A673 (cell line): ENCODE measurements around the gene TMEM220. TPM values are rescaled to one million over a fixed set of nuclear protein-coding genes. Genes with fewer than 3 reads are reported as not detected.

Source experiments
- BruUV-seq: library from RNA; stranded (reverse); fragments of 400-500 nt; replicated peaks from 2 replicates; lab custom pipeline; 2021; lab: Mats Ljungman, UMichigan
- CTCF ChIA-PET: fragments of 300-600 bp; sonication (Branson Sonifier 250); formaldehyde crosslinking; loops from one replicate; lab custom pipeline; 2022; ENCODE audit warnings: antibody characterized with exemption; lab: Charles Lee
- POLR2A ChIA-PET: fragments of 300-600 bp; sonication (Branson Sonifier 250); formaldehyde crosslinking; loops from one replicate; lab custom pipeline; 2022; ENCODE audit warnings: antibody characterized with exemption; ENCODE audit not compliant: low non-redundant PET; lab: Charles Lee
- DNase-seq: peaks from one replicate; pipeline ENCODE4 v3.0.0-alpha.2; 2015; ENCODE audit warnings: low spot score
- H3K27ac ChIP-seq: fragments of 200-600 bp; sonication (generic); 2 replicates; pipeline ENCODE4 v1.5.1; 2016; ENCODE audit warnings: mixed run types, low read depth, mild to moderate bottlenecking, mixed read lengths, antibody characterized with exemption, low read length; ENCODE audit not compliant: poor library complexity, severe bottlenecking
- H3K27me3 ChIP-seq: fragments of 200-600 bp; sonication (generic); replicated peaks from 2 replicates; pipeline ENCODE4 v1.6.1; 2017; ENCODE audit warnings: mixed run types, low read depth, mild to moderate bottlenecking, mixed read lengths, antibody characterized with exemption, low read length; ENCODE audit not compliant: insufficient read depth, poor library complexity
- H3K36me3 ChIP-seq: fragments of 200-600 bp; sonication (generic); 2 replicates; pipeline ENCODE4 v1.6.1; 2016; ENCODE audit warnings: mixed run types, mild to moderate bottlenecking, mixed read lengths, antibody characterized with exemption, low read length; ENCODE audit not compliant: insufficient read depth, poor library complexity, severe bottlenecking
- H3K4me1 ChIP-seq: fragments of 200-600 bp; sonication (generic); 2 replicates; pipeline ENCODE4 v1.6.1; 2017; ENCODE audit warnings: mixed run types, mild to moderate bottlenecking, mixed read lengths, antibody characterized with exemption, low read length; ENCODE audit not compliant: insufficient read depth, poor library complexity, severe bottlenecking
- H3K4me3 ChIP-seq: fragments of 200-600 bp; sonication (generic); 2 replicates; pipeline ENCODE4 v1.5.1; 2016; ENCODE audit warnings: low read depth, mixed run types, mild to moderate bottlenecking, mixed read lengths, low read length; ENCODE audit not compliant: poor library complexity, severe bottlenecking
- H3K9me3 ChIP-seq: fragments of 200-600 bp; sonication (generic); 2 replicates; pipeline ENCODE4 v1.6.1; 2016; ENCODE audit warnings: mixed run types, low read depth, mild to moderate bottlenecking, mixed read lengths, antibody characterized with exemption, low read length; ENCODE audit not compliant: poor library complexity, severe bottlenecking
- EZH2 ChIP-seq: fragments of 200-600 bp; sonication (generic); IDR thresholded peaks from 2 replicates; pipeline ENCODE4 v1.6.1; 2017; ENCODE audit warnings: borderline replicate concordance, low read depth, mild to moderate bottlenecking, mixed read lengths, antibody characterized with exemption, low read length; ENCODE audit not compliant: poor library complexity, severe bottlenecking
- intact Hi-C: fragments of 100-400 bp; cut with micrococcal nuclease; formaldehyde crosslinking; loops from one replicate; pipeline ENCODE4 v1.10.0; 2022; ENCODE audit not compliant: unreplicated experiment
- total RNA-seq: library from RNA; stranded (reverse); gene quantifications from 2 replicates; pipeline ENCODE4 v1.2.3, GENCODE V29; 2021
- TF ChIP-seq, protein P1 (sequence below): fragments of 300-800, 200-600 bp; sonication (generic); conservative IDR thresholded peaks from 2 replicates; pipeline ENCODE4 v1.5.1; 2017; ENCODE audit warnings: low read depth, mild to moderate bottlenecking, antibody characterized with exemption, low read length, moderate library complexity, mixed read lengths

The TMEM220 gene
- total RNA-seq, 1 experiment from 2014 or later, result 0.11 TPM

GRCh38 chr17:10687499-10687898 lies 42.3 kb downstream of the TMEM220 start:
- POLR2A ChIA-PET, result no interaction called here
- intact Hi-C loops, result no loop called here
- no peak for DNase-seq
- H3K4me3 ChIP-seq, result no peak overlapping the region
- no peak for TF ChIP-seq EZH2
- TF ChIP-seq, protein P1, sequence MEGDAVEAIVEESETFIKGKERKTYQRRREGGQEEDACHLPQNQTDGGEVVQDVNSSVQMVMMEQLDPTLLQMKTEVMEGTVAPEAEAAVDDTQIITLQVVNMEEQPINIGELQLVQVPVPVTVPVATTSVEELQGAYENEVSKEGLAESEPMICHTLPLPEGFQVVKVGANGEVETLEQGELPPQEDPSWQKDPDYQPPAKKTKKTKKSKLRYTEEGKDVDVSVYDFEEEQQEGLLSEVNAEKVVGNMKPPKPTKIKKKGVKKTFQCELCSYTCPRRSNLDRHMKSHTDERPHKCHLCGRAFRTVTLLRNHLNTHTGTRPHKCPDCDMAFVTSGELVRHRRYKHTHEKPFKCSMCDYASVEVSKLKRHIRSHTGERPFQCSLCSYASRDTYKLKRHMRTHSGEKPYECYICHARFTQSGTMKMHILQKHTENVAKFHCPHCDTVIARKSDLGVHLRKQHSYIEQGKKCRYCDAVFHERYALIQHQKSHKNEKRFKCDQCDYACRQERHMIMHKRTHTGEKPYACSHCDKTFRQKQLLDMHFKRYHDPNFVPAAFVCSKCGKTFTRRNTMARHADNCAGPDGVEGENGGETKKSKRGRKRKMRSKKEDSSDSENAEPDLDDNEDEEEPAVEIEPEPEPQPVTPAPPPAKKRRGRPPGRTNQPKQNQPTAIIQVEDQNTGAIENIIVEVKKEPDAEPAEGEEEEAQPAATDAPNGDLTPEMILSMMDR, result no peak
- H3K9me3 ChIP-seq, result no peaks in the 10 kb centered on the region
- no TSS peak for BruUV-seq
- no peaks in the 10 kb centered on the region for H3K4me1 ChIP-seq
- no peaks in the 10 kb centered on the region for H3K27me3 ChIP-seq
- peaks cover 79% of the 10 kb centered on the region for H3K36me3 ChIP-seq
- CTCF ChIA-PET, result no interaction called here
- H3K27ac ChIP-seq, result no peak overlapping the region

- Histone ChIP-seq H3K36me3 (peaks cover 77% of the 10 kb centered on the region), H3K4me1 (no peaks in the 10 kb centered on the region), H3K4me3 (no peak overlapping the region), H3K9me3 (no peaks in the 10 kb centered on the region), H3K27ac (no peak overlapping the region), H3K27me3 (no peaks in the 10 kb centered on the region)
- peak; percentile 67 for DNase-seq
- intact Hi-C loops, result no loop called here
- ChIA-PET CTCF (interaction anchor here (0.6 to 1.6 kb wide), 4 partner anchors 9 to 1311 kb away, joined by 3 to 8 read pairs (median 3); no protein-coding TSS in a partner anchor), POLR2A (no interaction called here)
- TF ChIP-seq EZH2, result no peak
- TF ChIP-seq, protein P1, result peak; percentile 76
- no TSS peak for BruUV-seq
Observed at GRCh38 chr17:10683853-10684252, 46.0 kb downstream of the TMEM220 start.

DNA sequence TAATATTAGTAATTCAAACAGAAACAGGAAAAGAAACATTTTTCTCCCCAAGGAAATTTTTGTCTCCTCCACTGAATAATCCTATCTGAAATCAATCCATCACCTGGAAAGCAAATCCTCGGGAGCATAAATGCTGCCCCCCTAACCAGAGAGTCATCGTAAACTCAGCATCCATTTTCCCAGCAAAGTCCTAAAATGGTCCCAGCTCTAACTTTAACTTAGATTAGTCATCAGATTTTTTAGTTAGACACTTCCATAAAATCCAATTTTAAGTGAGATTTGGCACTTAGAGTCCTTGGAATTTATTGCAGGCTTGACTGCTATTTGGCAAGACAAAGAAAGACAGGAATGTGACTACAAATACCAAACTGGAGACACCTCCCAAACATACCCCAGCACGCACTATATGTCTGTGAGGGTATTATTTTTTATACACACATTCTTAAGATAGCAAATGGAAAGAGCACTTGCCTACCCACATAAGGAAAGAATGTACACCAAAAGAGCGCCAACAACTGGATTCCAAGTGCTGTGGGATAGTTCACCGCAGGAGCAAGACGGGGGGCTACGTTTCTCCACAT lies 47.9 kb downstream of the TMEM220 start:
- TF ChIP-seq EZH2, result no peak
- TF ChIP-seq, protein P1, result no peak
- no TSS peak for BruUV-seq
- Histone ChIP-seq H3K4me3 (no peak overlapping the region), H3K36me3 (peaks cover 70% of the 10 kb centered on the region), H3K27ac (no peak overlapping the region), H3K4me1 (no peaks in the 10 kb centered on the region), H3K9me3 (no peaks in the 10 kb centered on the region), H3K27me3 (no peaks in the 10 kb centered on the region)
- DNase-seq, result peak; percentile 21
- intact Hi-C loops, result no loop called here
- POLR2A ChIA-PET, result no interaction called here
- CTCF ChIA-PET, result no interaction called here
